GM23338 (cell line): ENCODE data around the gene CHSY1. TPM values are rescaled to one million over a fixed set of nuclear protein-coding genes. Genes with fewer than 3 reads are reported as not detected.

Experiments
- ATAC-seq: fragments of 200-7000 bp; cut with Tn5 transposase; 3 replicates; pipeline ENCODE4 v1.9.1; 2020
- DNase-seq: peaks from one replicate; pipeline ENCODE4 v3.0.0-alpha.2; 2015; ENCODE audit warnings: low spot score
- H2AFZ ChIP-seq: fragments of 200-600 bp; sonication (generic); 2 replicates; pipeline ENCODE4 v1.8.0; 2016; ENCODE audit warnings: antibody characterized with exemption, mild to moderate bottlenecking, moderate library complexity
- H3F3A ChIP-seq: fragments of 200-600 bp; sonication (generic); replicated peaks from 2 replicates; pipeline ENCODE4 v1.8.0; 2017; ENCODE audit warnings: antibody characterized with exemption, mixed run types, low read depth
- H3K27ac ChIP-seq: fragments of 200-600 bp; sonication (generic); 2 replicates; pipeline ENCODE4 v1.6.1; 2016; ENCODE audit warnings: low read depth
- H3K27me3 ChIP-seq: fragments of 200-600 bp; sonication (generic); 2 replicates; pipeline ENCODE4 v1.8.0; 2016; ENCODE audit warnings: mild to moderate bottlenecking, mixed run types, moderate library complexity; ENCODE audit not compliant: insufficient read depth
- H3K36me3 ChIP-seq: fragments of 200-600 bp; sonication (generic); 2 replicates; pipeline ENCODE4 v1.8.0; 2016; ENCODE audit warnings: mild to moderate bottlenecking; ENCODE audit not compliant: insufficient read depth
- H3K4me1 ChIP-seq: fragments of 200-600 bp; sonication (generic); 2 replicates; pipeline ENCODE4 v1.8.0; 2016; ENCODE audit warnings: mild to moderate bottlenecking, moderate library complexity; ENCODE audit not compliant: insufficient read depth
- H3K4me2 ChIP-seq: fragments of 200-600 bp; sonication (generic); 2 replicates; pipeline ENCODE4 v1.7.1; 2017; ENCODE audit warnings: mixed run types
- H3K4me3 ChIP-seq: fragments of 200-600 bp; sonication (generic); 2 replicates; pipeline ENCODE4 v1.6.1; 2016; ENCODE audit warnings: mixed run types
- H3K79me2 ChIP-seq: fragments of 200-600 bp; sonication (generic); replicated peaks from 2 replicates; pipeline ENCODE4 v1.8.0; 2017; ENCODE audit warnings: mild to moderate bottlenecking; ENCODE audit not compliant: insufficient read depth
- H3K9me2 ChIP-seq: fragments of 200-600 bp; sonication (generic); 2 replicates; pipeline ENCODE4 v1.8.0; 2017; ENCODE audit not compliant: insufficient read depth
- H4K20me1 ChIP-seq: fragments of 200-600 bp; sonication (generic); replicated peaks from 2 replicates; pipeline ENCODE4 v1.8.0; 2017; ENCODE audit warnings: mild to moderate bottlenecking; ENCODE audit not compliant: insufficient read depth
- H3K27ac Mint-ChIP-seq: 2 replicates; pipeline ENCODE4 v1.8.0; 2020; ENCODE audit warnings: inconsistent platforms, mild to moderate bottlenecking, moderate library complexity, mixed read lengths
- H3K27me3 Mint-ChIP-seq: 3 replicates; pipeline ENCODE4 v1.8.0; 2022; ENCODE audit warnings: low read depth, mild to moderate bottlenecking, moderate library complexity, mixed read lengths, inconsistent platforms; ENCODE audit not compliant: insufficient read depth, poor library complexity
- H3K36me3 Mint-ChIP-seq: 3 replicates; pipeline ENCODE4 v1.8.0; 2021; ENCODE audit warnings: low read depth, mild to moderate bottlenecking, inconsistent platforms, moderate library complexity, mixed read lengths
- H3K4me1 Mint-ChIP-seq: 3 replicates; pipeline ENCODE4 v1.8.0; 2020; ENCODE audit warnings: mild to moderate bottlenecking, inconsistent platforms, mixed read lengths
- H3K4me3 Mint-ChIP-seq: 3 replicates; pipeline ENCODE4 v1.8.0; 2021; ENCODE audit warnings: moderate library complexity, mild to moderate bottlenecking, inconsistent platforms, mixed read lengths
- H3K9me3 Mint-ChIP-seq: 3 replicates; pipeline ENCODE4 v1.8.0; 2020; ENCODE audit warnings: moderate library complexity, mild to moderate bottlenecking, inconsistent platforms, mixed read lengths
- EZH2phosphoT487 ChIP-seq: fragments of 200-600 bp; sonication (generic); IDR thresholded peaks from one replicate; pipeline ENCODE4 v1.8.1; 2018; ENCODE audit warnings: antibody characterized with exemption; ENCODE audit not compliant: unreplicated experiment
- STAT1 ChIP-seq: IDR thresholded peaks from one replicate; pipeline ENCODE4 v1.6.1; 2016; ENCODE audit warnings: antibody characterized with exemption; ENCODE audit not compliant: unreplicated experiment
- polyA plus RNA-seq: library from polyadenylated mRNA; unstranded; fragments of >200 nt; fragmentation: Nextera tagmentation; extraction: Ambion mirVana; gene quantifications from 2 replicates; pipeline ENCODE4 v1.2.1, GENCODE V29; 2016
- total RNA-seq: library from RNA; depleted of rRNA; stranded (reverse); fragments of >200 nt; shearing (Covaris generic); gene quantifications from 2 replicates; pipeline ENCODE4 v1.2.3, GENCODE V29; 2014
- TF ChIP-seq, protein P1 (sequence below): IDR thresholded peaks from one replicate; pipeline ENCODE4 v1.6.1; 2018; ENCODE audit warnings: antibody characterized with exemption; ENCODE audit not compliant: unreplicated experiment
- TF ChIP-seq, protein P2 (sequence below): IDR thresholded peaks from 2 replicates; pipeline ENCODE4 v1.6.1; 2016; ENCODE audit warnings: antibody characterized with exemption
- TF ChIP-seq, protein P3 (sequence below), 2 experiments: fragments of 200-600 bp in 1 of 2; sonication (generic) in 1 of 2; conservative IDR thresholded peaks; 2 replicates each; pipeline versions ENCODE4 v1.5.1 to v1.6.1; 2016 to 2017; ENCODE audit warnings: antibody characterized with exemption in 2 of 2, low read depth in 2 of 2, mild to moderate bottlenecking in 2 of 2, moderate library complexity in 1 of 2
- TF ChIP-seq, protein P4 (sequence below): fragments of 250-450 bp; sonication (Bioruptor Pico); IDR thresholded peaks from 2 replicates; pipeline ENCODE4 v1.5.0; 2020; ENCODE audit warnings: mild to moderate bottlenecking, moderate library complexity

Gene CHSY1
- total and polyA plus RNA-seq, 2 experiments from 2014 or later = 9.8 to 47.7 TPM

DNA sequence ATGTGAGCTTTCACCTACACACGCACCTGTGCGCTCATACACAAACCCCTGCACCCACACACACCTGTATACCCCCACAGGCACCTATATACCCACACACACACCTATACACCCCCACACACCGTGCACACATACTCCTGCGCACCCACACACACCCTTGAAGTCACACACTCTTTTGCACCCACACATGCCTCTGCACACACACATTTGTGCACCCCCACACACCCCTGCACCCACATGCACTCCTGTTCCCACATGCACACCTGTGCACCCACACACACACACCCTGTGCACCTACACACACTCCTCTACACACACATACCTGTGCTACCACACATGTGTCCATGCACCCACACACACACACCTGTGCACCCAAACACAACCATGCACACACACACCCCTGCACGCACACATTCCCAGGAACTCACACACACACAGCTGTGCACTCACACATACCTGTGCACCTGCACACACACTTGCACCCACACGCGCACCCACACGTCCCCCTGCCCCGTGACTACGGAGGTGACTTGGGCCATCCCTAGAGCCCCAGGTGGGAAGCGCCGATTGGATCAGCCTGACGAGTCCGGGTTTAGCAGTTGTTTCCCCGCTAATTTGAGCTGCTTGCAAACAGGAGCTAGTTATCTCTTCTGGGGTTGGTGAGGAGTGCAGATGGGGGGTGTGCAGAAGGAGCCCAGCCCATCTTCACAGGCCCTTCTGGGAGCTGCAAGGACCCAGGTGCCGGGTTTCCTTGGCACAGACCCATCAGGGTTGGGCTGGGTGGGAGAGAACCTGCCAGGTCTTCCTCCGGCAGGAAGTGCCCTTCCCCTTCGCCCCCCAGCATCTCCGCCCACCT lies 97.8 kb downstream of the CHSY1 start:
- Mint-ChIP-seq H3K36me3 (no peaks in the 10 kb centered on the region), H3K4me3 (no peak overlapping the region), H3K9me3 (no peaks in the 10 kb centered on the region; the same call in 2 of the 3 replicates), H3K4me1 (peaks cover 23% of the 10 kb centered on the region), H3K27ac (no peak overlapping the region), H3K27me3 (peaks cover 7% of the 10 kb centered on the region)
- no peaks in the 10 kb centered on the region for H3K9me2 ChIP-seq
- H3K36me3 ChIP-seq = no peaks in the 10 kb centered on the region
- ATAC-seq (no peak), DNase-seq (no peak)
- H3F3A ChIP-seq = peaks cover 5% of the 10 kb centered on the region; the same call in 1 of the 2 replicates
- no peaks in the 10 kb centered on the region for H3K79me2 ChIP-seq
- TF ChIP-seq STAT1 (no peak), EZH2phosphoT487 (no peak)
- H4K20me1 ChIP-seq = no peaks in the 10 kb centered on the region
- peaks cover 4% of the 10 kb centered on the region; the same call in 1 of the 2 replicates for H3K4me1 ChIP-seq
- no peak overlapping the region for H3K4me2 ChIP-seq
- no peak overlapping the region for H3K4me3 ChIP-seq
- no peak overlapping the region for H3K27ac ChIP-seq
- no peaks in the 10 kb centered on the region for H3K27me3 ChIP-seq
- H2AFZ ChIP-seq = no peak overlapping the region

DNA sequence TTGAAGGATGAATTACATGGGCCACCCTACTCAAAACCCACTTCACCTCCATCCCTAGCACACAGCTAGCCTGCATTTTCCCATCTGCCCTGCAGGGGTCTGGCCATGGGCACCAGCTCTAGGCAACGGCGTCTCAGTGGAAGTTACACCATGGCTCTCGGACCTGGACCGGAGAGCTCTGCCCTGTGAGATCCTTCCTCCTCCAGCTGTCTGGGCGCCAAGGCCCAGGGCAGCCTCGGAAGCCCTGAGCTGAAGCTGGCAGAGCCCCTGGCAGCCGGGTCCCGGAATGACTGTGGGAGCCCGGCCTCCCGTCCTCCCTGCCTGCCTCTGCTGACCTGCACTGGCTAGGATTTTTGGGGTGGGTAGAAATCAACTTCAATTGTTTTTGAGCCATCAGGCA lies 98.9 kb downstream of the CHSY1 start:
- DNase-seq (peak; percentile 83), ATAC-seq (peak; percentile 93)
- H3K27me3 Mint-ChIP-seq = peaks cover 6% of the 10 kb centered on the region
- H3K4me3 ChIP-seq = no peak overlapping the region
- TF ChIP-seq, protein P1, sequence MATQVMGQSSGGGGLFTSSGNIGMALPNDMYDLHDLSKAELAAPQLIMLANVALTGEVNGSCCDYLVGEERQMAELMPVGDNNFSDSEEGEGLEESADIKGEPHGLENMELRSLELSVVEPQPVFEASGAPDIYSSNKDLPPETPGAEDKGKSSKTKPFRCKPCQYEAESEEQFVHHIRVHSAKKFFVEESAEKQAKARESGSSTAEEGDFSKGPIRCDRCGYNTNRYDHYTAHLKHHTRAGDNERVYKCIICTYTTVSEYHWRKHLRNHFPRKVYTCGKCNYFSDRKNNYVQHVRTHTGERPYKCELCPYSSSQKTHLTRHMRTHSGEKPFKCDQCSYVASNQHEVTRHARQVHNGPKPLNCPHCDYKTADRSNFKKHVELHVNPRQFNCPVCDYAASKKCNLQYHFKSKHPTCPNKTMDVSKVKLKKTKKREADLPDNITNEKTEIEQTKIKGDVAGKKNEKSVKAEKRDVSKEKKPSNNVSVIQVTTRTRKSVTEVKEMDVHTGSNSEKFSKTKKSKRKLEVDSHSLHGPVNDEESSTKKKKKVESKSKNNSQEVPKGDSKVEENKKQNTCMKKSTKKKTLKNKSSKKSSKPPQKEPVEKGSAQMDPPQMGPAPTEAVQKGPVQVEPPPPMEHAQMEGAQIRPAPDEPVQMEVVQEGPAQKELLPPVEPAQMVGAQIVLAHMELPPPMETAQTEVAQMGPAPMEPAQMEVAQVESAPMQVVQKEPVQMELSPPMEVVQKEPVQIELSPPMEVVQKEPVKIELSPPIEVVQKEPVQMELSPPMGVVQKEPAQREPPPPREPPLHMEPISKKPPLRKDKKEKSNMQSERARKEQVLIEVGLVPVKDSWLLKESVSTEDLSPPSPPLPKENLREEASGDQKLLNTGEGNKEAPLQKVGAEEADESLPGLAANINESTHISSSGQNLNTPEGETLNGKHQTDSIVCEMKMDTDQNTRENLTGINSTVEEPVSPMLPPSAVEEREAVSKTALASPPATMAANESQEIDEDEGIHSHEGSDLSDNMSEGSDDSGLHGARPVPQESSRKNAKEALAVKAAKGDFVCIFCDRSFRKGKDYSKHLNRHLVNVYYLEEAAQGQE = no peak
- TF ChIP-seq, protein P2, sequence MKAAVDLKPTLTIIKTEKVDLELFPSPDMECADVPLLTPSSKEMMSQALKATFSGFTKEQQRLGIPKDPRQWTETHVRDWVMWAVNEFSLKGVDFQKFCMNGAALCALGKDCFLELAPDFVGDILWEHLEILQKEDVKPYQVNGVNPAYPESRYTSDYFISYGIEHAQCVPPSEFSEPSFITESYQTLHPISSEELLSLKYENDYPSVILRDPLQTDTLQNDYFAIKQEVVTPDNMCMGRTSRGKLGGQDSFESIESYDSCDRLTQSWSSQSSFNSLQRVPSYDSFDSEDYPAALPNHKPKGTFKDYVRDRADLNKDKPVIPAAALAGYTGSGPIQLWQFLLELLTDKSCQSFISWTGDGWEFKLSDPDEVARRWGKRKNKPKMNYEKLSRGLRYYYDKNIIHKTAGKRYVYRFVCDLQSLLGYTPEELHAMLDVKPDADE = no peak
- TF ChIP-seq, protein P3, sequence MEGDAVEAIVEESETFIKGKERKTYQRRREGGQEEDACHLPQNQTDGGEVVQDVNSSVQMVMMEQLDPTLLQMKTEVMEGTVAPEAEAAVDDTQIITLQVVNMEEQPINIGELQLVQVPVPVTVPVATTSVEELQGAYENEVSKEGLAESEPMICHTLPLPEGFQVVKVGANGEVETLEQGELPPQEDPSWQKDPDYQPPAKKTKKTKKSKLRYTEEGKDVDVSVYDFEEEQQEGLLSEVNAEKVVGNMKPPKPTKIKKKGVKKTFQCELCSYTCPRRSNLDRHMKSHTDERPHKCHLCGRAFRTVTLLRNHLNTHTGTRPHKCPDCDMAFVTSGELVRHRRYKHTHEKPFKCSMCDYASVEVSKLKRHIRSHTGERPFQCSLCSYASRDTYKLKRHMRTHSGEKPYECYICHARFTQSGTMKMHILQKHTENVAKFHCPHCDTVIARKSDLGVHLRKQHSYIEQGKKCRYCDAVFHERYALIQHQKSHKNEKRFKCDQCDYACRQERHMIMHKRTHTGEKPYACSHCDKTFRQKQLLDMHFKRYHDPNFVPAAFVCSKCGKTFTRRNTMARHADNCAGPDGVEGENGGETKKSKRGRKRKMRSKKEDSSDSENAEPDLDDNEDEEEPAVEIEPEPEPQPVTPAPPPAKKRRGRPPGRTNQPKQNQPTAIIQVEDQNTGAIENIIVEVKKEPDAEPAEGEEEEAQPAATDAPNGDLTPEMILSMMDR (conservative IDR thresholded peaks at IDR 0.05; ENCODE audit: low read depth in 2 of 2) = peak; percentile 63 to 67
- TF ChIP-seq, protein P4, sequence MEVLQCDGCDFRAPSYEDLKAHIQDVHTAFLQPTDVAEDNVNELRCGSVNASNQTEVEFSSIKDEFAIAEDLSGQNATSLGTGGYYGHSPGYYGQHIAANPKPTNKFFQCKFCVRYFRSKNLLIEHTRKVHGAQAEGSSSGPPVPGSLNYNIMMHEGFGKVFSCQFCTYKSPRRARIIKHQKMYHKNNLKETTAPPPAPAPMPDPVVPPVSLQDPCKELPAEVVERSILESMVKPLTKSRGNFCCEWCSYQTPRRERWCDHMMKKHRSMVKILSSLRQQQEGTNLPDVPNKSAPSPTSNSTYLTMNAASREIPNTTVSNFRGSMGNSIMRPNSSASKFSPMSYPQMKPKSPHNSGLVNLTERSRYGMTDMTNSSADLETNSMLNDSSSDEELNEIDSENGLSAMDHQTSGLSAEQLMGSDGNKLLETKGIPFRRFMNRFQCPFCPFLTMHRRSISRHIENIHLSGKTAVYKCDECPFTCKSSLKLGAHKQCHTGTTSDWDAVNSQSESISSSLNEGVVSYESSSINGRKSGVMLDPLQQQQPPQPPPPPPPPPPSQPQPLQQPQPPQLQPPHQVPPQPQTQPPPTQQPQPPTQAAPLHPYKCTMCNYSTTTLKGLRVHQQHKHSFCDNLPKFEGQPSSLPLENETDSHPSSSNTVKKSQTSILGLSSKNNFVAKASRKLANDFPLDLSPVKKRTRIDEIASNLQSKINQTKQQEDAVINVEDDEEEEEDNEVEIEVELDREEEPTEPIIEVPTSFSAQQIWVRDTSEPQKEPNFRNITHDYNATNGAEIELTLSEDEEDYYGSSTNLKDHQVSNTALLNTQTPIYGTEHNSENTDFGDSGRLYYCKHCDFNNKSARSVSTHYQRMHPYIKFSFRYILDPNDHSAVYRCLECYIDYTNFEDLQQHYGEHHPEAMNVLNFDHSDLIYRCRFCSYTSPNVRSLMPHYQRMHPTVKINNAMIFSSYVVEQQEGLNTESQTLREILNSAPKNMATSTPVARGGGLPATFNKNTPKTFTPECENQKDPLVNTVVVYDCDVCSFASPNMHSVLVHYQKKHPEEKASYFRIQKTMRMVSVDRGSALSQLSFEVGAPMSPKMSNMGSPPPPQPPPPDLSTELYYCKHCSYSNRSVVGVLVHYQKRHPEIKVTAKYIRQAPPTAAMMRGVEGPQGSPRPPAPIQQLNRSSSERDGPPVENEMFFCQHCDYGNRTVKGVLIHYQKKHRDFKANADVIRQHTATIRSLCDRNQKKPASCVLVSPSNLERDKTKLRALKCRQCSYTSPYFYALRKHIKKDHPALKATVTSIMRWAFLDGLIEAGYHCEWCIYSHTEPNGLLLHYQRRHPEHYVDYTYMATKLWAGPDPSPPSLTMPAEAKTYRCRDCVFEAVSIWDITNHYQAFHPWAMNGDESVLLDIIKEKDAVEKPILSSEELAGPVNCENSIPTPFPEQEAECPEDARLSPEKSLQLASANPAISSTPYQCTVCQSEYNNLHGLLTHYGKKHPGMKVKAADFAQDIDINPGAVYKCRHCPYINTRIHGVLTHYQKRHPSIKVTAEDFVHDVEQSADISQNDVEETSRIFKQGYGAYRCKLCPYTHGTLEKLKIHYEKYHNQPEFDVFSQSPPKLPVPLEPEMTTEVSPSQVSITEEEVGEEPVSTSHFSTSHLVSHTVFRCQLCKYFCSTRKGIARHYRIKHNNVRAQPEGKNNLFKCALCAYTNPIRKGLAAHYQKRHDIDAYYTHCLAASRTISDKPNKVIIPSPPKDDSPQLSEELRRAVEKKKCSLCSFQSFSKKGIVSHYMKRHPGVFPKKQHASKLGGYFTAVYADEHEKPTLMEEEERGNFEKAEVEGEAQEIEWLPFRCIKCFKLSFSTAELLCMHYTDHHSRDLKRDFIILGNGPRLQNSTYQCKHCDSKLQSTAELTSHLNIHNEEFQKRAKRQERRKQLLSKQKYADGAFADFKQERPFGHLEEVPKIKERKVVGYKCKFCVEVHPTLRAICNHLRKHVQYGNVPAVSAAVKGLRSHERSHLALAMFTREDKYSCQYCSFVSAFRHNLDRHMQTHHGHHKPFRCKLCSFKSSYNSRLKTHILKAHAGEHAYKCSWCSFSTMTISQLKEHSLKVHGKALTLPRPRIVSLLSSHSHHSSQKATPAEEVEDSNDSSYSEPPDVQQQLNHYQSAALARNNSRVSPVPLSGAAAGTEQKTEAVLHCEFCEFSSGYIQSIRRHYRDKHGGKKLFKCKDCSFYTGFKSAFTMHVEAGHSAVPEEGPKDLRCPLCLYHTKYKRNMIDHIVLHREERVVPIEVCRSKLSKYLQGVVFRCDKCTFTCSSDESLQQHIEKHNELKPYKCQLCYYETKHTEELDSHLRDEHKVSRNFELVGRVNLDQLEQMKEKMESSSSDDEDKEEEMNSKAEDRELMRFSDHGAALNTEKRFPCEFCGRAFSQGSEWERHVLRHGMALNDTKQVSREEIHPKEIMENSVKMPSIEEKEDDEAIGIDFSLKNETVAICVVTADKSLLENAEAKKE (CRISPR knock-in tag) = no peak
- H3K9me3 Mint-ChIP-seq = no peaks in the 10 kb centered on the region; the same call in 2 of the 3 replicates
- H3K4me3 Mint-ChIP-seq = no peak overlapping the region
- no peaks in the 10 kb centered on the region for H4K20me1 ChIP-seq
- no peak overlapping the region for H3K4me2 ChIP-seq
- H3F3A ChIP-seq = peaks cover 5% of the 10 kb centered on the region; the same call in 1 of the 2 replicates
- H3K36me3 ChIP-seq = no peaks in the 10 kb centered on the region
- H3K27me3 ChIP-seq = no peaks in the 10 kb centered on the region
- H3K27ac ChIP-seq = no peak overlapping the region
- H3K79me2 ChIP-seq = no peaks in the 10 kb centered on the region
- no peaks in the 10 kb centered on the region for H3K36me3 Mint-ChIP-seq
- H3K4me1 ChIP-seq = 0 out of 2 replicates have a peak, but pooled peaks cover 4% of the 10 kb centered on the region
- H3K27ac Mint-ChIP-seq = no peak overlapping the region
- peak overlapping the region; percentile 33; the same call in 1 of the 2 replicates for H2AFZ ChIP-seq
- peaks cover 20% of the 10 kb centered on the region for H3K4me1 Mint-ChIP-seq
- H3K9me2 ChIP-seq = no peaks in the 10 kb centered on the region
